ENCODE data around the gene GCK.

GCK gene

DNA sequence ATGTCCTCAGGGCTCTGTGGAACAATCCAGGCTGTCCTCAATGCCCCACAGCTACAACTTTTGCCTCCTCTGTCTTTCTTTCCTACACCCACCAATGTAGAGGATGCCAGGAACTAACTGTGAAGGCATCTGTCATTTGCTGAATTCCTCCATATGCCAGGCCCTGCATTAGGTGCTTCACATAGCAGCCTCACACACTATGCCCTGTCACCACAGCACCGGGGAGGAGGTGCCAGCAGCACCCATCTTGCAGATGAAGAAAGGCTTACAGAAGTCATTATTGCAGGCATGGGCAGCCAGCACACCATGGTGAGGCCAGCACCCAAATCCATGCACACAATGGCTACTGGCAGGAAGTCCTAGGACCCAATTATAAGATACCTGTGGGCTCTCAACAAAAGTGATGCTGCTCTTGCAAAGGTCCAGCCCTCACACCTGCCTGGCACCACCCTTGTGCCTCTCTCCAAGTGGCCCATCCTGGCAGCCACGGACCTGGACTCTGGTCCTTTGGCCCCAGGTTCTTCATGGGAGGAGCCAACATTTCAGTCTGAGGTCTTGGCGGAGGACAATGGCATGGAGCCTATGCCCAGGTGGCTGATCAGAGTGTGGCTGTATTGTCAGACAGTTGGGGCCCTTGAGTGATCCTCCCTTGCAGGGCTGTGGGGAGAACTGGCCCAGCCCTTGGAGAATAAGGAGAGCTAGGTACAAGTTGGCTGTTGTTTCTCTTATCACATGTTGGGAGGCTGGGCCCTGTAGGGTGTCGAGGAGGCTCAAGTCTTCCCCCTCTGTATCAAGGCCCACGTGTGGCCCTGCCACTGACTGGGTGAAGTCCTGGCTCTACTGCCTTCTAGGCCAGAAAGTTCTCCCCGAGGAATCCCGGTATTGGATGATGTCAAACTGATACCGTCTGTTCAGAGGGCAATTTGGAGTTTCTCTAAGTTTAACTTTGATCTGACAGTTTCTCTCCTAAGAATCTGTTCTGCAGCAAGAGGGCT lies 33.8 kb downstream of the GCK start:
- DNase-seq (ENCODE audit: low read depth): no peak

GRCh38 chr7:44154703-44155102 lies 34.5 kb downstream of the GCK start:
- DNase-seq (ENCODE audit: low read depth): peak; percentile 56

- DNase-seq (ENCODE audit: low read depth): no peak
Measured at GRCh38 chr7:44153948-44154335, 35.3 kb downstream of the GCK start.

DNA sequence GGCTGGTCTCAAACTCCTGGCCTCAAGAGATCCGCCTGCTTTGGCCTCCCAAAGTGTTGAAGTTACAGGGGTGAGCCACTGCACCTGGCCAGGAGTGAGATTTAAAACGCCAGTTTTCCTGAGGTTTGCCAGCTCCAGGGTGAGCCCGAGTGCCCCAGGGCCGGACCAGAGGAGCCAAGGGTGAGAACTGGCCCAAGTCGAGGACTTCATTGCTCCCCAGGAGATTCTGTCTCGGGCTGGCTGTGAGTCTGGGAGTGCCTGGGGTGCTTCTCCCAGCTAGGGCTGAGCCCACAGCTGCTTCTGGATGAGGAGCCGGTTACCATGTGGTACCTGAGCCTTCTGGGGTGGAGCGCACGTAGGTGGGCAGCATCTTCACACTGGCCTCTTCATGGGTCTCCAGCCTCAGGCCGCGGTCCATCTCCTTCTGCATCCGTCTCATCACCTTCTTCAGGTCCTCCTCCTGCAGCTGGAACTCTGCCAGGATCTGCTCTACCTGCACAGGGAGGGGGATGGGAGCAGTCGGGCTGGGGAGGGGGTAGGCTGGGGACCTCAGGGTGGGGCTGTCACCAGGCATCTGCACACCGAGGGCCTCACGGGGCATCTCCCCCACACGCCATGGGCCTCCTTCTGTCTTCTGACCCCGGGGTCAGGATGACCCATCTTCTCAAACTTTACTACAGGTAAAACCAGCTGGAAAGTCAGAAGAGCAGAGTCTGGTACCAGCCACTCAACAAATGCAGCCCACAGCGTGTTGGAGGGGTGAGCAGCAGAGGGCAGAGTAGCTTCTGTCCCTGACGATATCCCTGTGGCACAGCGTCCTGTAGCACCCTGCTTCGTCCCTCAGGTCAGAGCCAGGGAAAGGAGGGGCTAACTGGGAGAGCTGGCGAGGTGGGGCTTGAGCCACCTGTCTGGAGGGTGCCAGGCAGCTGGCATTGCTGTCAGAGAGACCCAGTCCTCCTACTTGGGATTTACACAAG lies 36.0 kb downstream of the GCK start:
- DNase-seq (ENCODE audit: low read depth): no peak

DNA sequence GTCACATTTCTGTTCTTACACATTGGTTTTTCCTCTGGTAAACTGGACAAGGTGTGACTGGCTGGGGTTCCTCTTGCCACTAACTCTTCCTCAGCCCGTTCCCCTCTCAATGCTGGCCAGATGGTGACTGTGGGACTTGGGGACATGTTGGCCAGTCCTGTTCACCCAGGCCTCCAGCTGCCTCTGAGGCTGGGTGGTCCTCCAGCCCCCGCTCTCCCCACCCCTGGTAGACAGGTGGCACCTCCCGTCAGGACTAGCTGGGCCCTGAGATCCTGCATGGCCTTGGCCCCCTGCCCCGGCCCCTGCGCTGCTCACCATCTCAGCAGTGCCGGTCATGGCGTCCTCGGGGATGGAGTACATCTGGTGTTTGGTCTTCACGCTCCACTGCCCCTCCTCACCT lies 37.3 kb downstream of the GCK start:
- DNase-seq (ENCODE audit: low read depth): no peak

DNA sequence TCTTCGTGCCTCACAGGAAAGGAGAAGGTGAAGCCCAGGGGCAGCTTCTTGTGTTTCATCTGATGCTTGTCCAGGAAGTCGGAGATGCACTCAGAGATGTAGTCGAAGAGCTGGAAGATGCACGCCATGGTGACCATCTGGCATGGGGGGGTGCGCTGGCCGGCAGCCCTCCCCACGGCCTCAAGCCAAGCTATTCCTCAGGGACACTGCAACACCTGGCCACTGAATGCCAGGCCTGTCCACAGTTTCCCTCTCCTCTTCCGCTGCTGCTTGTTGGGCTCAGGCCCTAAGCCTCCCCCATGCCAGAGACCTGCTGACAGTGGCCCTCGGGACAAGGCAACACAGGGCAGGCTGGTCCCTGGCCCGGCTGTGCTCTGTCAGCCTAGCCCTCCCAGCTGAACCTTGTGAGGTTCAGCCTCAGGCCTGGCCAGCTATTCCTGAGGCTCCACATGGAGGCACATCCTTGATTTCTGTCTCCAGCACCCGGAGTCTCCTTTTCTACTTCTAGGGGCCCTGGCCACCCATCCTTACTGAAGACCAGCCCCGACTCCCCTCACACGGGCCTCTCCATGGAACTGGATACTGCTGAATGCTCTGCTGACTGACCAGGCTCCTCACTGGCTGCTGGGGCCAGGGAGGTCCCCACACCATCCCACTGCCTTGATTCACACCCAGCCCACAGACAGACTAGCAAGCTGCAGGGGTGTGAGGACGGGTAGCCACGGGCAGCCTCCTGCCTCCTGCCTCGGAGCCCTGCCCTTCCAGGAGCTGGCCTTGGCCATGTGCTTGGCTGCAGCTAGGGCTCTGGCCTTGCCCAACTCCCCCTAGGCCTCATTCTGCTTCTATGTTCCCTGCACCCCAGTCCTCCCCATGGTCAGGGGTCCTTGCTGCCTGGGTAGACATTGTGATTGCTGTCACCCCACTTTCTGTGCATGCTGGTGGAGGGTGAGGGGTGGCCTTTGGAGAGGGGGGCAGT lies 38.0 kb downstream of the GCK start:
- no peak for DNase-seq (ENCODE audit: low read depth)

DNA sequence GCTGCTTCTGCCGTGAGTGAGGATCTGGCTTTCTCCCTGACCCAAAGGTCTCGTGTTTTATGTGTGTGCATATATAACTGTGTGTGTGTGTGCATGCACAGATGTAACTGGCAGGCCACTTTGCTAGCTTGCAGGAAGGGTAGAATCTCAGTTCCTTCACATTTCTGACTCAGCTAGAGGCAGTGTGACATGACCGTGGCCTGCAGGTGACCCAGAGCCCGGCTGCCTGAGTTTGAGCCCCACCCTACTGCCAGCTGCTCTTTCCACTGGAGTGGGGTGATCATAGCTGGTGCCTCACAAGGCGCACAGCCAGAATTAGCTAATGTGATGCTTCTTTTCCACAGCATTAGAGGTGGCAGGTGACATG lies 38.8 kb downstream of the GCK start:
- no peak for DNase-seq (ENCODE audit: low read depth)

- no peak for DNase-seq (ENCODE audit: low read depth)
Measured at GRCh38 chr7:44149571-44150465, 39.4 kb downstream of the GCK start.

DNA sequence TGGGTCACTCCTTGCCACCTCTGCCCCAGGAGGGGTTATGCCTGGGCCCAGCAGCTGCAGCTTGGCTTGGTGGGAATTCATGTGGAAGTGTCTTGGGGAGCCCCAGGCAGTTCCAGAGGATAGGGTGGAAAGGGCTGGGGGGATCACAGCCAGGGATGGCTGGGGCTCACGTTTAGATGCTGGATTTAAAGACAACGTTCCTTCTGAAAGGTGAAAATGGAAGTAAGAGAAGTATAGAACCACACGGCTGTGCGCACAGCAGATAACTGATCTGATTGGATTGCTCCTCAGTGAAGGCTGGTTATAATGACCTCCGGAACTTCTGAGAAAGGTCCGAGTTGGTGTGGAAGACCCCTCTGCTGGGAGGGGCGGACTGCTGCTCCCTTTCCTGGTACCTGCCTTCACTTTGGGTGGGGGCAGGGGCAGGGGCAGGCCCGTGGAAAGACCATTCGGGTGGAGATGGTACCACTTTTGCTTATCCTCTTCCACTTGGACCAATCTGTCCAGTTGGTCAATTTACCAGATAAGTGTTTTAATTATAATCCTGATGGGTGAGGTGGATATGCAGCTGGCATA lies 40.2 kb downstream of the GCK start:
- no peak for DNase-seq (ENCODE audit: low read depth)

DNA sequence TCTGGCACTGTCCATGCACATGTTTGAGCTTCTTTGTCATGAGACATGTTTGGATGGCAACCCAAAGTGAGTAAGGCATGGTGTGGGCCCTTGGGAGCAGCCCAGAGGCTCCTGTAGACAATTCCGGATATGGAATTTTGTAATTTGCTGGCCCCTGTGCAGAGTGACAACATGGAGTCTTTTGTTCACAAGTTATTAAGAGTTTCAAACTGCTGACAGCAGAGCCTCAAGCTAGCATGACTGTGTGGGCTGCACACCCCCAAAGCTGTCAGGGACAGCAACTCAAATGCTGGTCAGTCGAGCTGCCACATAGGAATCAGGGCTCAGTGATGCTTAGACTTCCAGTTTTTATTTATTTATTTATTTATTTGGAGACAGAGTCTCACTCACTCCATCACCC lies 41.1 kb downstream of the GCK start:
- no peak for DNase-seq (ENCODE audit: low read depth)

DNA sequence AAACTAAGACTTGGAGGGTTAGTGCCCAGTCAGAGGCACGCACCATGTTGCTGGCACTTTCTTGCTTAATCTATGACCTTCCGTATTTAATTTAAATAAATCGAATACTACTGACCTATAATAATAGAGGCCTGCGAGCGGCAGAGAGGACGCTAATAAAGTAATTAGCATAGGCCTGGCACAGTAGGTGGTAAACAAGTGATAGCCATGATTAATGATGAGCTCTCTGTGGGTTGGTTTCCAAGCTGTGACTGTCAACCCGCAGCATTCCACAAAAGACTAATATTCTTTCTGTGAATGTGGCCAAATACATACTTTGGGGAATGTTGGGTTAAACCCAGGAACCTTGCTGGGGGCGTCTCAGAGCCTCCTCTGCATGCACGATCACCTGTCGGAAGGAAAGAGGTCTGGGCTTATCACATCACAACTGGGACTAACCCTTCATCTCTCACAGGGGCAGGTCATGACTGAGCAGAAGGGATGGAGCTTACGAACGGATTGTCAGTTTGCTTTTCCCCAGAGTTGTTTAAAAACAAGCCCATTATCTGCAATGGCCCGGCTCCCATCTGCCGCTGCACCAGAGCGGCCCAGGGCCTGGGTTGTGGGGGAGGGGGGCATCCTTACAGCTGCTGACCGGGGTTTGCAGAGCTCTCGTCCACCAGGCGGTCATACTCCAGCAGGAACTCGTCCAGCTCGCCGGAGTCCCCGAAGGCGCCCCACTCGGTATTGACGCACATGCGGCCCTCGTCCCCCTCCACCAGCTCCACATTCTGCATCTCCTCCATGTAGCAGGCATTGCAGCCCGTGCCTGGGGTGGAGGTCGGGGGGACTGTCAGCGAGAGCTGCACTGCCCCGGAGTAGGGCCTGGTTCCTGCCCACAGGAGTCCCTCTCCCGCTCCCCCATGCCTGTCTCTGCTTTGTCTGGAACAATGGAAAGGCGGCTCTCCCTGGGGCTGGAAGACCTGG lies 41.9 kb downstream of the GCK start:
- DNase-seq (ENCODE audit: low read depth): no peak

- DNase-seq (ENCODE audit: low read depth): peak; percentile 76
Measured at GRCh38 chr7:44145969-44146911, 43.0 kb downstream of the GCK start.

DNA sequence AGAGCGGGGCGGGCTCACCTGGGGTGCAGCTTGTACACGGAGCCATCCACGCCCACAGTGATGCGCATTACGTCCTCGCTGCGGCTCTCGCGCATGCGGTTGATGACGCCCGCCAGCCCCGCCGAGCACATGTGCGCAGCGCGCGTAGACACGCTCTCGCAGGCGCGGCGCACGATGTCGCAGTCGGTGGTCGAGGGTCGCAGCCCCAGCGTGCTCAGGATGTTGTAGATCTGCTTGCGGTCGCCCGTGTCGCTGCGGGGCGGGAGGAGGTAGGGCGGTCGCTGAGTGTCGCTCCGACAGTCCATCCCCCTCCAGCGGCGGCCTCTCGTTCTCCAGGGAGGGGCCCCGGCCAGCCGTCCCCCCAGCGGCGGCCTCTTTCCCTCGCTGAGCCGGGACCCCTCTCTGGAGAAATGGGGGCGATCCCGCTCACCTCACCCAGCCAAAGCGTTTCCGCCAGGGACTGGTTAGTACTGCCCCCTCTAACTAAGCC lies 43.7 kb downstream of the GCK start:
- no peak for DNase-seq (ENCODE audit: low read depth)

DNA sequence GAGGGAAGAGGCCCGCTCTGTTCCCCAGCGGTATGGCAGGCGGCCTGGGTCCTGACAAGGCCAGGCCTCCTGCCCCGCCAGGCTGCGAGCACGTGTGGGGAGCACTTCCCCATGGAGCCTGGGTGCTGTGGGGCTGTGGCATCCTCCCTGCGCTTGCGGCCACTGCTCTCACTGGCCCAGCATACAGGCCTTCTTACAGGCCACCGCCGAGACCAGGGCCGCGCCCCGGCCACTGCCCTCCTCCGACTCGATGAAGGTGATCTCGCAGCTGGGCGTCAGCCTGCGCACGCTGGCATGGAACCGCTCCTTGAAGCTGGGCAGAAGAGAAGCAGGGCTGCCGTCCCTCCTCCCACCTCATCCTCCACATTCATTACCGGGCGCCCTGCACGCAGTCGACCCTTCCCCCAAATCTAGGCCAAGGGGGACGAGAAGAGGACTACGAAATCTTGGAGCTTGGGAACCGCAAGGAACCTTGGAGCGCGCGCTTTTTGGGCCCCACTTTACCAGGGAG lies 44.2 kb downstream of the GCK start:
- no peak for DNase-seq (ENCODE audit: low read depth)

- no peak for DNase-seq (ENCODE audit: low read depth)
Measured at GRCh38 chr7:44144426-44144967, 44.7 kb downstream of the GCK start.

DNA sequence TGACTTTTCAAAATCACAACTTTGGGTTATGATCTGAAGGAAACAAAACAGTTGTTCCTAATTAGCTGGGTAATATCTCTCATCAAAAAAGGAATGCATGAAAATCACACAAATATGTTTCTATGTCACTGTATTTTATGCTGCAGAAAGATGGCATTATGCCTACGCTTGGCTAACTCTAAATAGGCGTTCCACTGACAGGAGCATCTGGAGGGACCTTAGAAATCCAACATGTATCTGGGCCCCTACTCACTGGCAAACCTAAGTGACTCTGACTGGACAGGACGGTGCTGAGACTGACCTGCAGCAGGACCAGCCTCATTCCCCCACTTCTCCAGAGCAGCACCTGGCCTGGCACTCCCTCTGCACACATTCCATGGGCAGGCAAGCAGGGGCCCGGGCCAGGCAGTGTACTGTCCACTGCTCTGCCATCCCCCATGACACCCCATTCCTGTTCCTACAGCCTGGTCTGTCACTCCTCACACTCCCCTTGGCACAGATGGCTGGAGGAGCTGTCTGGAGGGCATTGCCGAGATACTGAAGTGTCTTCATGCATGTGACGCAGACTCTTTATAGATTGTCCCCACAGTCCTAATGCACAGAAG lies 45.5 kb downstream of the GCK start:
- no peak for DNase-seq (ENCODE audit: low read depth)

GRCh38 chr7:44142028-44142427 lies 47.2 kb downstream of the GCK start:
- no peak for DNase-seq (ENCODE audit: low read depth)

Measured in ELR (cell line).